Hepatocyte (in vitro differentiated cells): Measurements from ENCODE around the gene VCL.

ENCODE experiments used
- EZH2 ChIP-seq: fragments of 200-600 bp; sonication (generic); IDR thresholded peaks from 2 replicates; pipeline ENCODE4 v1.6.1; 2016; ENCODE audit warnings: antibody characterized with exemption, mild to moderate bottlenecking, borderline replicate concordance
- TF ChIP-seq, protein P1 (sequence below): fragments of 200-600 bp; sonication (generic); IDR thresholded peaks from 2 replicates; pipeline ENCODE4 v1.5.1; 2016; ENCODE audit warnings: antibody characterized with exemption, mild to moderate bottlenecking; ENCODE audit not compliant: poor library complexity

DNA sequence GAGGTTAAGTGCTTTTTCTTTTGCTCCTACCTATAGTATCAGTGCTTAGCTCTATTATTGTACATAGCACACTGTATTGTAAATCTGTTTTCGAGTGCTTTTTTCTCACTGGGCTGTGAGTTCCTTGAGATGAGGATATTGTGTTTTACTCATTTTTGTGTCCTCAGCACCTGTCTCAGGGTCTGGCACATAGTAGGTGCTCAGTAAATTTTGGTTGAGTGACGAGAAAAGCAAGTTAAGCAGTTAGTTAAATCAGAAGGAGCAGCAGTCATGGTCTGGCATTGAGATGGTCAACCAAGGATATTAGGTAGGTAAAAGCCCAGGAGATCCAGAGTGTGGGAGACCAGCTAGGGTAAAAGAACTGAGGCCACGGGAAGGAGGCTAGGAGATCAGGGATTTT lies 101.5 kb downstream of the VCL start:
- TF ChIP-seq, protein P1, sequence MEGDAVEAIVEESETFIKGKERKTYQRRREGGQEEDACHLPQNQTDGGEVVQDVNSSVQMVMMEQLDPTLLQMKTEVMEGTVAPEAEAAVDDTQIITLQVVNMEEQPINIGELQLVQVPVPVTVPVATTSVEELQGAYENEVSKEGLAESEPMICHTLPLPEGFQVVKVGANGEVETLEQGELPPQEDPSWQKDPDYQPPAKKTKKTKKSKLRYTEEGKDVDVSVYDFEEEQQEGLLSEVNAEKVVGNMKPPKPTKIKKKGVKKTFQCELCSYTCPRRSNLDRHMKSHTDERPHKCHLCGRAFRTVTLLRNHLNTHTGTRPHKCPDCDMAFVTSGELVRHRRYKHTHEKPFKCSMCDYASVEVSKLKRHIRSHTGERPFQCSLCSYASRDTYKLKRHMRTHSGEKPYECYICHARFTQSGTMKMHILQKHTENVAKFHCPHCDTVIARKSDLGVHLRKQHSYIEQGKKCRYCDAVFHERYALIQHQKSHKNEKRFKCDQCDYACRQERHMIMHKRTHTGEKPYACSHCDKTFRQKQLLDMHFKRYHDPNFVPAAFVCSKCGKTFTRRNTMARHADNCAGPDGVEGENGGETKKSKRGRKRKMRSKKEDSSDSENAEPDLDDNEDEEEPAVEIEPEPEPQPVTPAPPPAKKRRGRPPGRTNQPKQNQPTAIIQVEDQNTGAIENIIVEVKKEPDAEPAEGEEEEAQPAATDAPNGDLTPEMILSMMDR: no peak
- TF ChIP-seq EZH2: no peak
